HEK293T (cell line): Measurements from ENCODE around the gene ENHO.

Experiments
- ARNT ChIP-seq: fragments of 450-650 bp; IDR thresholded peaks from 2 replicates; pipeline ENCODE4 v1.6.1; 2017; ENCODE audit warnings: mild to moderate bottlenecking
- FOXA1 ChIP-seq: fragments of 450-650 bp; IDR thresholded peaks from 2 replicates; pipeline ENCODE4 v1.6.1; 2016; ENCODE audit warnings: mild to moderate bottlenecking
- LEF1 ChIP-seq: fragments of 450-650 bp; IDR thresholded peaks from 2 replicates; pipeline ENCODE4 v1.6.1; 2017; ENCODE audit warnings: mild to moderate bottlenecking, borderline replicate concordance
- NFRKB ChIP-seq: fragments of 450-650 bp; IDR thresholded peaks from 2 replicates; pipeline ENCODE4 v1.6.1; 2016; ENCODE audit warnings: mild to moderate bottlenecking, moderate library complexity
- SP1 ChIP-seq: fragments of 450-650 bp; IDR thresholded peaks from 2 replicates; pipeline ENCODE4 v1.6.1; 2017
- SUZ12 ChIP-seq: fragments of 450-650 bp; IDR thresholded peaks from 2 replicates; pipeline ENCODE4 v1.6.1; 2016; ENCODE audit warnings: mild to moderate bottlenecking
- TF ChIP-seq, protein P1 (sequence below): fragments of 450-650 bp; IDR thresholded peaks from 2 replicates; pipeline ENCODE4 v1.6.1; 2016

- TF ChIP-seq SUZ12 (no peak), SP1 (no peak), ARNT (no peak), FOXA1 (no peak), NFRKB (no peak), LEF1 (no peak)
- TF ChIP-seq, protein P1, sequence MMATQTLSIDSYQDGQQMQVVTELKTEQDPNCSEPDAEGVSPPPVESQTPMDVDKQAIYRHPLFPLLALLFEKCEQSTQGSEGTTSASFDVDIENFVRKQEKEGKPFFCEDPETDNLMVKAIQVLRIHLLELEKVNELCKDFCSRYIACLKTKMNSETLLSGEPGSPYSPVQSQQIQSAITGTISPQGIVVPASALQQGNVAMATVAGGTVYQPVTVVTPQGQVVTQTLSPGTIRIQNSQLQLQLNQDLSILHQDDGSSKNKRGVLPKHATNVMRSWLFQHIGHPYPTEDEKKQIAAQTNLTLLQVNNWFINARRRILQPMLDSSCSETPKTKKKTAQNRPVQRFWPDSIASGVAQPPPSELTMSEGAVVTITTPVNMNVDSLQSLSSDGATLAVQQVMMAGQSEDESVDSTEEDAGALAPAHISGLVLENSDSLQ: no peak
Measured at GRCh38 chr9:34550016-34550680, 27.4 kb upstream of the ENHO start.
